Activated CD4-positive, alpha-beta T cell treated with anti-CD3 and anti-CD28 coated beads, Interleukin-2, amount 10 ng/mL, durations not matched to agents 7 days and 5 days (primary cell): ENCODE data around the gene SDCCAG8. TPM values are rescaled to one million over a fixed set of nuclear protein-coding genes. Genes with fewer than 3 reads are reported as not detected.

ENCODE experiments used
- CTCF ChIA-PET: fragments of 350-600 bp; sonication (Branson Sonifier 250); formaldehyde crosslinking; loops from one replicate; lab custom pipeline; 2021; ENCODE audit warnings: antibody characterized with exemption; lab: Charles Lee
- POLR2A ChIA-PET: fragments of 350-600 bp; sonication (Branson Sonifier 250); formaldehyde crosslinking; loops from one replicate; lab custom pipeline; 2021; ENCODE audit warnings: antibody characterized with exemption; lab: Charles Lee
- DNase-seq: peaks from one replicate; pipeline ENCODE4 v3.0.0-alpha.2; 2020
- H3K27ac Mint-ChIP-seq: one replicate; pipeline ENCODE4 v1.8.0; 2021; ENCODE audit warnings: mild to moderate bottlenecking, moderate library complexity, mixed read lengths
- H3K27me3 Mint-ChIP-seq: one replicate; pipeline ENCODE4 v1.8.0; 2021; ENCODE audit warnings: mixed read lengths
- H3K36me3 Mint-ChIP-seq: one replicate; pipeline ENCODE4 v1.8.0; 2021; ENCODE audit warnings: low read depth, mixed read lengths
- H3K4me1 Mint-ChIP-seq: one replicate; pipeline ENCODE4 v1.8.0; 2021; ENCODE audit warnings: mixed read lengths
- H3K4me3 Mint-ChIP-seq: one replicate; pipeline ENCODE4 v1.8.0; 2021; ENCODE audit warnings: mild to moderate bottlenecking, moderate library complexity, mixed read lengths
- H3K9me3 Mint-ChIP-seq: one replicate; pipeline ENCODE4 v1.8.0; 2021; ENCODE audit warnings: mixed read lengths
- total RNA-seq, 2 experiments: library from RNA; stranded (reverse); gene quantifications; one replicate each; pipeline ENCODE4 v1.2.3, GENCODE V29; 2021

The SDCCAG8 gene
- total RNA-seq, 2 experiments from 2014 or later: 23.8 to 26.4 TPM

DNA sequence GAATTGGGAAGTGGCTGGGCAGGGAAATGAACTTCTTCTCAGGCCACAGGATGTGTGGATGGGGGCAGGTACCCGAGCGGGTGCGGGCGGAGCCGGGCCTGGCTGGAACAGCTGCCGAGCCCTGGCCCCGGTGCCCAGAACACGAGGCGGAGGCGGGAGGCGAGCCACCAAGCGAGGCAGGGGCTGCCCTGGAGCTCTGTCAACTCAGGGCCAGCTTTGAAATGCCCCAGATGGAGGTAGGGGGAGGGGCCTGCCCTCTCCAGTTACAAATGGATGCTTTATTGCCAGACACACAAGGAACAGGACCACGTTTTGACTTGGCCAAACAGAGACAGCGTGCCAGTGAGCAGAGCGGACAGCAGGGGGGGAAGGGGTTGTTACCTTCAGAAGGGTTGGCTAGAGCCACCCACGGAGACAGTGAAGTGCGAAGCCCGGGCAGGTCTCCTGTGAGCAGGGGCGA, 240.4 kb downstream of the SDCCAG8 start:
- Mint-ChIP-seq H3K27ac (no peak overlapping the region), H3K36me3 (no peaks in the 10 kb centered on the region), H3K27me3 (no peaks in the 10 kb centered on the region), H3K9me3 (no peaks in the 10 kb centered on the region), H3K4me3 (no peak overlapping the region), H3K4me1 (peaks cover 4% of the 10 kb centered on the region)
- no peak for DNase-seq
- ChIA-PET CTCF (no interaction called here), POLR2A (no interaction called here)

DNA sequence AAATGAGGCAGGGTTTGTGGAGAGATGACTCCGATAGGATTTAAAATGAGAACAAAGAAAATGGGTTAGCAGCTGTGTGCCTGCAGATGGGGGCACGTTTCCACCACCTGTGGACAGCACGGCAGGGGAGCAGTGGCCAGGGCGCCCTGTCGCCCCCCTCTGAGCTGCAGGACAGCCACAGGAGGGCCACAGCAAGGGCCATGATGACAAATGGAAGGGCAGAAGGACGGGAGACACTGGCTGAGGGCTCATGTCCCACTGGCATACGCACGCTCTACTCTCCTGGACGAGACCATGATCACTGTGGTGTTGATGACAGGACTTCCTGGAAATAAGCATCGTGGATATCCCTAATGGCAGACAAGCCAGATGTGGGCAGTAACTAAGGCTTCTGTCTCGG, 241.0 kb downstream of the SDCCAG8 start:
- no peaks in the 10 kb centered on the region for H3K9me3 Mint-ChIP-seq
- no peak overlapping the region for H3K27ac Mint-ChIP-seq
- H3K4me1 Mint-ChIP-seq: peaks cover 4% of the 10 kb centered on the region
- H3K27me3 Mint-ChIP-seq: no peaks in the 10 kb centered on the region
- H3K36me3 Mint-ChIP-seq: no peaks in the 10 kb centered on the region
- ChIA-PET CTCF (no interaction called here), POLR2A (no interaction called here)
- DNase-seq: no peak
- no peak overlapping the region for H3K4me3 Mint-ChIP-seq

DNA sequence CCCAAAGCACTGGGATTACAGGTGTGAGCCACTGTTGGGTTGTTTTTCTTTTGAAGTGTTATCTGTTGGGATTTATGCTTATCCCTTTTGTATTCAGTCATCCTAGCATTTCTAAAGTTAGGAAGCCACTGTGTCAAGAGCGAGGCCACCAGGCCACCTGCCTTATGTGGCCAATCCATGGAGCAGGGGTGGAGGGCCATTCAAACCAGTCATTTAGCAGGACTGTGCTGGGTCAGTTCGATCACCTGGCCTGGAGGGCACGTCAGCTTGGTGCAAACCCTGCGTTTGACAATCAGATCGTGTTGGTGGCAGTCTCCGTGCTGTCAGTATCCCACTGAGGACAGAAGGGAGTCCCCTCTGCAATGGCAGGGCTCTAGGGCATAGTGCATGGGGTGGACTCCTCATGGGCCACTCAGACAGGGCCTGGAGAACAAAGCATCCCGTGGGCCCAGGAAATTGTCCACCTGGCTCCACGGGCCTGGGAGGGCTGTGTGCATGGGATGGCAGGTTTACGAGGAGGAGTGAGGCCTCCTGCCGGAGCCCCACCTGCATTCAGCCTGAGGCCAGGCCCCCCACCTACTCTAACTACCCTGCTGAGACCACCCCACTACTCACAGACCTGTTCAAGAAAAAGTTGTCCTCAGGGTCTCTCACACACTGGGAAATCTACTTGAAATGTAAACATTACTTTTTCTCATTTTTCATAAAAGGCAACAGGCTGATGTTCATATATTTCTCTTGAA, 242.3 kb downstream of the SDCCAG8 start:
- H3K4me3 Mint-ChIP-seq: no peak overlapping the region
- H3K27me3 Mint-ChIP-seq: no peaks in the 10 kb centered on the region
- peaks cover 1% of the 10 kb centered on the region for H3K36me3 Mint-ChIP-seq
- no peak overlapping the region for H3K27ac Mint-ChIP-seq
- no peak for DNase-seq
- POLR2A ChIA-PET: no interaction called here
- CTCF ChIA-PET: interaction anchor here (0.6 kb wide), 1 partner anchor 87 kb away, joined by 3 read pairs; no protein-coding TSS in a partner anchor
- no peaks in the 10 kb centered on the region for H3K9me3 Mint-ChIP-seq
- peaks cover 4% of the 10 kb centered on the region for H3K4me1 Mint-ChIP-seq

DNA sequence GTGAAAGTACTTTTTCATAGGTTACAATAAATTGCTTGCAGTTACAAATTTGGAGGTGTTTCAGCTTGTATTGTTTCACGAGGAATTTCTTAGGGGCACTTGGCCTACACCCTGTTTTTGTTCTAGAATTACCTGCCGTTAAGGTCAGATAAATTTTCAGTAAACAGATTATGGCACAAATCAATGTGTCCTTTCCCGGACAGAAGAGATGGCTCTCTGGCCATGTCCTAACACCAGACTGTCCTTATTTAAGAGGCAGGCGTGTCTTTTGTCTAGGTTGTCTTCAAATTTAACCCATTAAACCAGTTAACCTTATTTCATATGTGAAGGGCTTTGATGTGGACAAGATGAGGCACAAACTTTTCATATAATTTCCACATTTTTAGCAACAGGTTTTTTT, 243.4 kb downstream of the SDCCAG8 start:
- Mint-ChIP-seq H3K9me3 (no peaks in the 10 kb centered on the region), H3K4me1 (peaks cover 4% of the 10 kb centered on the region), H3K27ac (no peak overlapping the region), H3K4me3 (no peak overlapping the region), H3K36me3 (peaks cover 5% of the 10 kb centered on the region), H3K27me3 (no peaks in the 10 kb centered on the region)
- CTCF ChIA-PET: no interaction called here
- no peak for DNase-seq
- POLR2A ChIA-PET: no interaction called here

DNA sequence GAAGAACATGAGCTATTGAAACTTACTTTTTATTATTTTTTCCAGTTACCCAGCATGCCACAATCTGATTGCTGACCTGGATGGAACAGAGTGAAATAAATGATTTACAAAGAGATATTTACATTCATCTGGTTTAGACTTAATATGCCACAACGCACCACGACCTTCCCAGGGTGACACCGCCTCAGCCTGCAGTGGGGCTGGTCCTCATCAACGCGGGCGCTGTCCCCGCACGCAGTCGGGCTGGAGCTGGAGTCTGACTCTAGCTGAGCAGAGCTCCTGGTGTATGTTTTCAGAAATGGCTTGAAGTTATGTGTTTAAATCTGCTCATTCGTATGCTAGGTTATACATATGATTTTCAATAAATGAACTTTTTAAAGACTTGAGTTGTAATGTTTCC, 243.9 kb downstream of the SDCCAG8 start:
- Mint-ChIP-seq H3K9me3 (no peaks in the 10 kb centered on the region), H3K27ac (no peak overlapping the region), H3K27me3 (no peaks in the 10 kb centered on the region), H3K4me3 (no peak overlapping the region), H3K36me3 (peaks cover 5% of the 10 kb centered on the region), H3K4me1 (peaks cover 4% of the 10 kb centered on the region)
- ChIA-PET CTCF (no interaction called here), POLR2A (no interaction called here)
- DNase-seq: no peak

DNA sequence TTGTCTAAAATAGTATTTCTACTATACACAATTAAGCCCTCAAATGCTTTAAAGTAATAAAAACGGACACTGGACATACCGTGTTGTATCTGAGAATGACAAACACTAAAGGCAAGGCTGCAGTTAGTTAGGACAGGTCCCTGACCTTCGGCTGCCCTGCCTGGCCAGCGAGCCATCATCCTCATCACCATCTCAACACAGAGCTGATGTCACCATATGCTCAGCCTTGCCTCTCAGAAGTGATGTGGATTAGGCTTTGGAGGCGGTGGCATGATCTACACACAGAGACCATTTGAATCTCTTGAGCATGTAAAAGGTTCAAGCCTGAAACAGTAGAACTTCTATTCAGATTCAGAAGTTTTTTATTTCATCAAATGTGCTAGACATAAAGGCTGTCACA, 244.7 kb downstream of the SDCCAG8 start:
- ChIA-PET POLR2A (no interaction called here), CTCF (no interaction called here)
- no peak overlapping the region for H3K27ac Mint-ChIP-seq
- peaks cover 4% of the 10 kb centered on the region for H3K4me1 Mint-ChIP-seq
- peaks cover 9% of the 10 kb centered on the region for H3K36me3 Mint-ChIP-seq
- no peaks in the 10 kb centered on the region for H3K27me3 Mint-ChIP-seq
- H3K9me3 Mint-ChIP-seq: no peaks in the 10 kb centered on the region
- no peak for DNase-seq
- no peak overlapping the region for H3K4me3 Mint-ChIP-seq

DNA sequence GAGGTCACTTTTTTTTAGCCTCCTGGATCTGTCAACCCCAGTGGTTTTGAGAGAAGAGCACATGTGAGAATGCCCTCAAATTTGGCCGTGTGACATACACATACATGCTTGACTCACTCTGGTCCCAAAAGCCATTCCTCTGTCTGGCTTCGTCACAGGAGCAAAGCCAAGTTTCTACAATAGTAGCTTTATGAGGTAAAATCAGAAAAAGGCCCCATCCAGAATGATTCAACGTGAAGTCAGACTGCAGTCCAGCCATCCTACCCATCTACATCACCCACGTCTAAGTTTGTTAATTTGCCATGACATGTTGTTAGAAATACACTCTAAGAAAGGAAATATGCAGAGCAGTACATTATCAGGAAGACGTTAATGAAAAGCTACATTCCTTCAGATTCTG, 245.2 kb downstream of the SDCCAG8 start:
- no peak for DNase-seq
- H3K9me3 Mint-ChIP-seq: no peaks in the 10 kb centered on the region
- H3K27me3 Mint-ChIP-seq: no peaks in the 10 kb centered on the region
- ChIA-PET CTCF (no interaction called here), POLR2A (no interaction called here)
- peaks cover 1% of the 10 kb centered on the region for H3K4me1 Mint-ChIP-seq
- H3K4me3 Mint-ChIP-seq: no peak overlapping the region
- peaks cover 9% of the 10 kb centered on the region for H3K36me3 Mint-ChIP-seq
- H3K27ac Mint-ChIP-seq: no peak overlapping the region

DNA sequence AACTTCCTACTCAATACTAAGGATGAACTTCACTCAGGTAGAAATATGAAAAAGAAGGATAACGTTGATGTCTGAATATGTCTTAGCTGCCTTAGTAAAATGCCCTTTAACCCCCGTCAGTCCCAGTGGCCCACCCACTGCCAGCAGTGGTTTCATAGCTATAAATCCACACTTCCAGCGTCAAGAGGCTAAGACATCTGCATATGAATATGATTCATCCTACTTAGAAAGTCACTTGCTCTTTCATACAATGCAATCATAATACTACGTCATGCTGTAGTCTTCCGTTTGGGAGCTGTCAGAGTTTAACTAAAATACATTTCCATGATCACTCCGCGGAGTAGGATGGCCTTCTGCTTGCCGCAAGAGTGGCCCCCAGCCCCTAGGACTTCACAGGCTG, 247.3 kb downstream of the SDCCAG8 start:
- H3K27ac Mint-ChIP-seq: no peak overlapping the region
- H3K4me3 Mint-ChIP-seq: no peak overlapping the region
- H3K4me1 Mint-ChIP-seq: peaks cover 14% of the 10 kb centered on the region
- peaks cover 9% of the 10 kb centered on the region for H3K36me3 Mint-ChIP-seq
- H3K9me3 Mint-ChIP-seq: no peaks in the 10 kb centered on the region
- POLR2A ChIA-PET: no interaction called here
- CTCF ChIA-PET: interaction anchor here (0.9 to 1.1 kb wide), 2 partner anchors 9 to 112 kb away, joined by 3 to 4 read pairs; no protein-coding TSS in a partner anchor
- no peak for DNase-seq
- no peaks in the 10 kb centered on the region for H3K27me3 Mint-ChIP-seq

DNA sequence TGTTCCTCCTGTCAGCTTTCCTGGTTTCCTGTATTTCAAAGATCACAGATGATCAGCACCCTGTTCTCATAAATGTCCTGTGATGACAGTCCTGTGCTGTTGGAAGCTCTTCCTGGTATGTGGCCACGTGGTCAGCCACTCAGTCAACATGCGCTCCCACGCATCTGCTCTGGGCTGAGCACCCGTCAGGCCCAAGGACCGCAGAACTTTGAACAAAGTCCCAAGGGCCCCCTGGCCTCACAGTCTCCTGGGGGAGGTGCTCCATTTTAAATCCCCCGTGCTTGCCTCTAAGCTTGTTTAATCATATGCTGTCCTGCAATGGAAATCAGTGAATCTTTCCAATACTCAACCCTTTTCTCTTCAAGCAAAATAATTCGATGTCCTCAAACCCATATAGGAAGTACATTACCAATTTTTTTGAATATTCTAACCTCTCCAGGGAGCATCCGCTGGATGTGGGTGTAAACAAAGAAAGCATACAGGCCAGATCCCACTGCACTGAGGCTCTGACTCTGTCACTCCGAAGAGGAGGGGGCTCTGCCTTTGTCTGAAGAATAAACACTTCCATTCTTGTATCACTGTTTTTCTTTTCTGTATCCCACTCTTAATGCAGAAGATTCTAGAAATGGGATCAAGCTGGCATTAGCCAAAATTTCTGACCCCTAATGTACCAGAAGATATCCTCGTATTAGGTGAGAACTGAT, 250.3 kb downstream of the SDCCAG8 start:
- no peak for DNase-seq
- Mint-ChIP-seq H3K27ac (no peak overlapping the region), H3K27me3 (no peaks in the 10 kb centered on the region), H3K4me1 (peaks cover 25% of the 10 kb centered on the region), H3K4me3 (no peak overlapping the region), H3K36me3 (peaks cover 14% of the 10 kb centered on the region), H3K9me3 (no peaks in the 10 kb centered on the region)
- ChIA-PET CTCF (no interaction called here), POLR2A (no interaction called here)

DNA sequence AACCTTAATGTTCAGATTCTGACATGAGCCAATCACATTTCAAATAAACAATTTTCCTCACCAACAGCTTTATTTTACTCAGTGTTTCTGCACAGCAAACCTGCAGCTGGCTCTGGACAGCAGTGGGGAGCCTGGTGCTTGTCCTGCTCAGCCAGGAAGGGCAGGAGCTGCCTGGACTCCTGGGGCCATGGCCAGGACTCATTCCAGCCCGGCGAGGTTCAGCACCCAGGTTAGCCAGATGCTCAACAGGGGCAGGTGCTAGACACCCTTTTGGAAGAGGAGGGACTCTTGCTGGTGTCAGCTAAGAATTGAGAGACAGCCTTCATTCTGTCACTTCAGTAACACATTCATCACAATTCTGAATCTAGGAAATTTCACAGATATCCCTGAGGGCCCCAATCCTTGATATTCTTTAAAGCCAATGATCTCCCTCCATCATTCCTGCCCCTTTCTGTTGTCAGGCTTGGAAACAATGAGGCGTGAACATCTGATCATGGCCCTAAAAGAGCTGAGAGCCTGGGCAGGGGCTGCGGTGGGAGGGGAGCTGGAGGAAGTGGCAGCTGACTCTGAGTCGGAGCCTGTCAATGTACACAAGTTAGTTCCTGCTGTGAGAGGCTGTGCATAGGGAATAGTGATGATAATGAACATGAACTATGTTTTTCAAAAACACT, 251.3 kb downstream of the SDCCAG8 start:
- H3K4me3 Mint-ChIP-seq: no peak overlapping the region
- H3K9me3 Mint-ChIP-seq: no peaks in the 10 kb centered on the region
- no peak overlapping the region for H3K27ac Mint-ChIP-seq
- POLR2A ChIA-PET: no interaction called here
- DNase-seq: no peak
- peaks cover 25% of the 10 kb centered on the region for H3K4me1 Mint-ChIP-seq
- CTCF ChIA-PET: interaction anchor here (1.0 kb wide), 1 partner anchor 15 kb away, joined by 3 read pairs; no protein-coding TSS in a partner anchor
- H3K36me3 Mint-ChIP-seq: peaks cover 21% of the 10 kb centered on the region
- H3K27me3 Mint-ChIP-seq: no peaks in the 10 kb centered on the region

DNA sequence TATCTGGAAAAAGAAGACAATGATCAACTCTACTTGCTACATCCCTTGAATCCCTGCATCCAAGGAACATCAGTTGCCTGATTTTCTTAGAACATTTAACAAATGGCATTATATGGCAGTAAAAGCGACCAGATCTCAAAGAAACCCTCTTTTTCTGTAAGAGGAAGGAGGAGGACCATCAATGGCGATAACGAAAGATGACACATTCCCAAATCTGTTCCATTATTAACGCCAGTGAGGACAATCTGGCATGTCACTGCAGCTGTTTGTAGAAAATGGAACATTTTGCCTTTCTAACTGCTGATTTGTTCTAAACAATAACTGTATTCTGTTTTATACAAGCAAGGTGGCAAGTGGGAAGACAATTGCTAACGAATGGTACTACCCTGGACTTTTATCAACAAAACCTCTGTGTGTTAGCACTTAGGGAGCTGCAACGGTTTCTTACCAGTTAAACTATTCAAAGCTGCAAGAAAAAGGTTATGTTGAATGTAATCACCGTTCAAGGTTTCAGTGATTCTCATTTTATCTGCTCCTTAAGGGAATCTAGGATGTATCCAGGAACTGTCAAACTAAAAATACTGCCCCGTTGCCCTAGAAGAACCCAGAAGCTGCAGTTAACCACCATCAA, 251.9 kb downstream of the SDCCAG8 start:
- H3K4me1 Mint-ChIP-seq: peaks cover 25% of the 10 kb centered on the region
- no peak overlapping the region for H3K4me3 Mint-ChIP-seq
- DNase-seq: no peak
- CTCF ChIA-PET: interaction anchor here (1.0 kb wide), 1 partner anchor 16 kb away, joined by 3 read pairs; no protein-coding TSS in a partner anchor
- H3K27me3 Mint-ChIP-seq: no peaks in the 10 kb centered on the region
- peaks cover 21% of the 10 kb centered on the region for H3K36me3 Mint-ChIP-seq
- POLR2A ChIA-PET: no interaction called here
- no peak overlapping the region for H3K27ac Mint-ChIP-seq
- H3K9me3 Mint-ChIP-seq: no peaks in the 10 kb centered on the region

DNA sequence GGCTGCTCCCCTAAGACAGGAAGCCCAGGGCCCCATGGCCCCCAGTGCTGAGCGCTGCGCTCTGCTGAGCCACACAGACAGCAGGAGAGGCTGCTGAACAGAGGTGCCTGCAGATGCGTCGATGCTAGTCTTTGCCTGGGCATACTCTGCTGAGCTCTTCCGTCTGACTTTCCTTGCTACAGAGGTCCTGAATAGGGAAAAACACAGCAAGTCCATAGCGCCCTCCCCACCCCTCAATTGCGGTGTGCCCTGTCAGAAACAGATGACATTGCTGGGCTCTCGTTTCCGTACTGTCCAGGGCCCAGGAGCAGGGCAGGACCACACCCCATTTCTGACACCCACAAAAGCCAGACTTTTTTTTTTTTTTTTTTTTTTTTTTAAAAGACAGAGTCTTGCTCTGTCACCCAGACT, 252.5 kb downstream of the SDCCAG8 start:
- no peaks in the 10 kb centered on the region for H3K27me3 Mint-ChIP-seq
- DNase-seq: peak; percentile 36
- ChIA-PET POLR2A (no interaction called here), CTCF (no interaction called here)
- H3K4me3 Mint-ChIP-seq: no peak overlapping the region
- no peaks in the 10 kb centered on the region for H3K9me3 Mint-ChIP-seq
- peaks cover 25% of the 10 kb centered on the region for H3K4me1 Mint-ChIP-seq
- no peak overlapping the region for H3K27ac Mint-ChIP-seq
- peaks cover 19% of the 10 kb centered on the region for H3K36me3 Mint-ChIP-seq
